ENCODE measurements around the gene TMEM59L. TPM values are rescaled to one million over a fixed set of nuclear protein-coding genes. Genes with fewer than 3 reads are reported as not detected.

Gene TMEM59L
- total and polyA plus RNA-seq, 2 of the 13 experiments (the other 11 are each of a cell fraction or from before 2014, with no cell fraction given): 0.97 to 5.5 TPM

- 0 out of 4 replicates have a peak, but pooled peaks of 1 of the 2 experiments have one; percentile 1 for TF ChIP-seq HMGXB4 (CRISPR knock-in tag; IDR thresholded peaks at IDR 0.05; ENCODE audit: borderline replicate concordance in 1 of 2, low read depth in 1 of 2)
- peak; percentile 53; the same call in 1 of the 2 replicates for TF ChIP-seq CBFB (CRISPR knock-in tag; IDR thresholded peaks at IDR 0.05)
- no peak for TF ChIP-seq ZNF280D (CRISPR knock-in tag; IDR thresholded peaks at IDR 0.05)
- peak; percentile 83; the same call in 1 of the 2 replicates for TF ChIP-seq NCOA2 (CRISPR knock-in tag; IDR thresholded peaks at IDR 0.05)
- TF ChIP-seq KLF9 (CRISPR knock-in tag; IDR thresholded peaks at IDR 0.05; ENCODE audit: low read depth): no peak
- peak; percentile 92 for TF ChIP-seq SIX4 (CRISPR knock-in tag; IDR thresholded peaks at IDR 0.05)
- TF ChIP-seq ZNF263 (CRISPR knock-in tag; IDR thresholded peaks at IDR 0.05): no peak
- no peak for TF ChIP-seq JUN (CRISPR knock-in tag; IDR thresholded peaks at IDR 0.05)
- TF ChIP-seq ZNF746 (CRISPR knock-in tag; IDR thresholded peaks at IDR 0.05): peak; percentile 61; the same call in 1 of the 2 replicates
- TF ChIP-seq AKAP8 (CRISPR knock-in tag; IDR thresholded peaks at IDR 0.05): no peak; the same call in 1 of the 2 replicates
- TF ChIP-seq ZBTB25 (CRISPR knock-in tag; IDR thresholded peaks at IDR 0.05): no peak
- TF ChIP-seq HNF4A (CRISPR knock-in tag; IDR thresholded peaks at IDR 0.05): peak; percentile 22; the same call in 1 of the 2 replicates
- 0 out of 2 replicates have a peak, but pooled peaks have one; percentile 33 for TF ChIP-seq ZNF574 (CRISPR knock-in tag; IDR thresholded peaks at IDR 0.05)
- TF ChIP-seq THRA (CRISPR knock-in tag; IDR thresholded peaks at IDR 0.05; ENCODE audit: borderline replicate concordance): peak; percentile 92
- TF ChIP-seq ATF7-NPFF (CRISPR knock-in tag; IDR thresholded peaks at IDR 0.05; ENCODE audit: low read depth): no peak
These were observed 1.2 kb upstream of the TMEM59L start (continued) for GRCh38 chr19:18611327-18612050.
